ENCODE data around the gene WDR27.

Gene WDR27

DNA sequence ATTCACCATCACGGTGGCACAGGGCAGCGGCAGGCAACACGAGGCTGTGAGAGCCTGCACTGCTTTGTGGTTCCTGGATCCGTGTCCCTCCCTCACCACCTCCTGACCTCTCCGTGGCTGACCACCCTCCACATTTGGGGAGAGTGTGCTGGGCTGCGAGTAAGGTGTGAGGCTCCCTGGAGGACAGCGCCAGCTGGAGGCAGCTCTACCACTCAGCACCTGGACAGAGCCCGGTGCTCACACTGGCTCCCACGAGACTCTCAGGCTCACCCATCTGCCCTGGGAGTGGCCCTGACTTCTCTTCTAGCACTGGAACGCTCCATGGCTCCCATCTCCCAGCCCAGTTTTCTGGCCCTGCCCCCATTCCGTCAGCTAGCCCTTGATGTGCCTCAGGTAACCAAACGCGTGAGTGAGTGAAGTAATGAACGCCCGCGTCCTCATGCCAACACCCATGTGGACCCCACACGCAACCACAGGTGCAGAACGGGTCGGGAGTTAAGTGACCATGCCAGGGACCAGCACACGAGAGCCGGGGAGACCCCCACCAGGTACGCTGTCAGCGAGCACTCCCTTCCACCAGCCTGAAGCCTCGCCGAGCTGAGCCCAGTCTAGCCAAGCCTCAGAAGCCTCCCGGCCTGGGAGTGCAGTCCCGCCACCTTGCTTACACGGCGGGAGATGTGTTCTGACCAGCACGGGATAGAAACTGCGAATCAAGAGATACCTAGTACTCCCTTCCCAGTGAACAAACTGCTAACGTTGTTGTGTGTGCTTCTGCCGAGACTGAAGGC lies 137.2 kb downstream of the WDR27 start:
- Histone ChIP-seq H3K4me1 (ENCODE audit: control insufficient read depth, insufficient read depth, low read length) (no peaks in the 10 kb centered on the region), H3K27ac (ENCODE audit: low read depth, low read length) (no peak overlapping the region), H3K9me3 (ENCODE audit: control insufficient read depth, insufficient read depth, low read depth, low read length) (no peaks in the 10 kb centered on the region; the same call in 1 of the 2 replicates), H3K9ac (ENCODE audit: low read length) (no peak overlapping the region), H3K4me3 (ENCODE audit: low read depth, low read length) (no peak overlapping the region), H3K36me3 (ENCODE audit: control insufficient read depth, insufficient read depth, low read length) (peaks cover 11% of the 10 kb centered on the region), H3K27me3 (ENCODE audit: control insufficient read depth, insufficient read depth, low read length) (no peaks in the 10 kb centered on the region)

DNA sequence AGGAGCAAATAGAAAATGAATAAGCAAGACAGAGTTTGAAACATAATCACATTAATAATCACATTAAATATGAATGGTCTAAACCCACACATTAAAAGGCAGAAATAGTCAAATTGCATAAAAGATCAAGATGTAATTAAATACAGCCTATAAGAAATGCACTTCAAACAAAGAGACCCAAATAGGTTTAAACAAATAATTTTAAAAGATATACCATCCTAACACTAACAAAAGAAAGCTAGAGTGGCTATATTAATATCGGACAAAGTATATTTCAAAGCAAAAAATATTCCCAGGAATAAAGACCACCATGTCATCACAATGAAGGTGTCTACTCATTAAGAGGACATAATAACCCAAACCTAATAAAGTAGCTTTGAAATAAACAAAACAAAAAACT lies 140.2 kb downstream of the WDR27 start:
- Histone ChIP-seq H3K27me3 (ENCODE audit: control insufficient read depth, insufficient read depth, low read length) (no peaks in the 10 kb centered on the region), H3K9ac (ENCODE audit: low read length) (no peak overlapping the region), H3K27ac (ENCODE audit: low read depth, low read length) (no peak overlapping the region), H3K4me3 (ENCODE audit: low read depth, low read length) (no peak overlapping the region), H3K4me1 (ENCODE audit: control insufficient read depth, insufficient read depth, low read length) (peaks cover 5% of the 10 kb centered on the region; the same call in 1 of the 2 replicates), H3K9me3 (ENCODE audit: control insufficient read depth, insufficient read depth, low read depth, low read length) (no peaks in the 10 kb centered on the region; the same call in 1 of the 2 replicates), H3K36me3 (ENCODE audit: control insufficient read depth, insufficient read depth, low read length) (peaks cover 23% of the 10 kb centered on the region)

DNA sequence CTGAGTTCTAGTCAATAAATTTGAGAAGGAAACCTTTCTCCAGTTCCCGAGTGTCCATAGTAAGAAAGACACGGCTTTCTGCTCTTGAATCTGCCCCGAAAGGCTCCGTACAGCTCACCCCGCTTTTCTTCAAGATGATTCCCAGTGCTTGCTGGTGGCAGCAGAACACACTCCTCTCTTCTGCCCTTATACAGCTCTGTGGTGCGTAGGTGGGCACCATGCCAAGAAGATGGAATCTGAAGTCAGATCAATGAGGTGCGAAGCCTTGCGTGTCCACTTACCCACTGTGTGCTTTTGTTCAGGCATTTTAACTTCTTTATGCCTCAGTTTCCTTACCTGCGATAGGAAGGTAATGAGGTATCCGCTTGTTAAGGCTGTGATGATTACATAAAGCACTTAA lies 142.2 kb downstream of the WDR27 start:
- H3K27me3 ChIP-seq (ENCODE audit: control insufficient read depth, insufficient read depth, low read length), result no peaks in the 10 kb centered on the region
- no peak overlapping the region for H3K9ac ChIP-seq (ENCODE audit: low read length)
- peaks cover 5% of the 10 kb centered on the region; the same call in 1 of the 2 replicates for H3K4me1 ChIP-seq (ENCODE audit: control insufficient read depth, insufficient read depth, low read length)
- H3K4me3 ChIP-seq (ENCODE audit: low read depth, low read length), result no peak overlapping the region
- no peak overlapping the region for H3K27ac ChIP-seq (ENCODE audit: low read depth, low read length)
- H3K36me3 ChIP-seq (ENCODE audit: control insufficient read depth, insufficient read depth, low read length), result peaks cover 20% of the 10 kb centered on the region
- H3K9me3 ChIP-seq (ENCODE audit: control insufficient read depth, insufficient read depth, low read depth, low read length), result no peaks in the 10 kb centered on the region; the same call in 1 of the 2 replicates

DNA sequence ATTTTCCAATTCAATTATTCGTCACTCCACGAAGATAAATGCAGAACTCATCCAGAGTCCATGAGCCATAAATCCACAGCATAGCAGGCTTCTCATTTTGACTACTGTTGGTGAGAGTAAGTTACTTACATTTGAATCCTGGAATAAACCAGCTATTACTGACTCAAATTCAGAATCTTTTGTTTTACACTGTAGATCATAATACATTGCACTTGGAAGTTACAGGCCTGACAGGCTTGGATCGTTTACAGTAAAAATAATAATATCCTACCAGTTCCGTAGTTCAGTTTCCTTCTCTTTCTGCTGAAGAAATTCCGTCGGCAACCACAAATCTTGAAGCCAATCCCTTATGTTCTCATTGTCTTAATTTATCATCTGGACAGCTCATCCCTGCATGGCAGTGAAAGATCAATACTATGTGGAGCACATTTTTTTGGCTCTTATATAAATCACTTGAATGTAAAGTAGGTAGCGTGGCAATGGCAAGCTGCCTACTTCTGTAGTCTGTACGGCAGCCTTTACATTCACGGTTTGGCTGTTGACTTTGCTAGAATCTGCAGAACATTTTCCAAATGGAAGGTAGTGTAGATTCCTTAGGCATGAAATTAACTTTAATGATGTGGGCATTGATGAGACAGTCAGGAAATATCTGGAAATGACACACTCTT lies 142.9 kb downstream of the WDR27 start:
- no peak overlapping the region for H3K4me3 ChIP-seq (ENCODE audit: low read depth, low read length)
- H3K9ac ChIP-seq (ENCODE audit: low read length), result no peak overlapping the region
- peaks cover 5% of the 10 kb centered on the region; the same call in 1 of the 2 replicates for H3K4me1 ChIP-seq (ENCODE audit: control insufficient read depth, insufficient read depth, low read length)
- H3K27ac ChIP-seq (ENCODE audit: low read depth, low read length), result no peak overlapping the region
- H3K27me3 ChIP-seq (ENCODE audit: control insufficient read depth, insufficient read depth, low read length), result no peaks in the 10 kb centered on the region
- no peaks in the 10 kb centered on the region; the same call in 1 of the 2 replicates for H3K9me3 ChIP-seq (ENCODE audit: control insufficient read depth, insufficient read depth, low read depth, low read length)
- peaks cover 15% of the 10 kb centered on the region for H3K36me3 ChIP-seq (ENCODE audit: control insufficient read depth, insufficient read depth, low read length)

DNA sequence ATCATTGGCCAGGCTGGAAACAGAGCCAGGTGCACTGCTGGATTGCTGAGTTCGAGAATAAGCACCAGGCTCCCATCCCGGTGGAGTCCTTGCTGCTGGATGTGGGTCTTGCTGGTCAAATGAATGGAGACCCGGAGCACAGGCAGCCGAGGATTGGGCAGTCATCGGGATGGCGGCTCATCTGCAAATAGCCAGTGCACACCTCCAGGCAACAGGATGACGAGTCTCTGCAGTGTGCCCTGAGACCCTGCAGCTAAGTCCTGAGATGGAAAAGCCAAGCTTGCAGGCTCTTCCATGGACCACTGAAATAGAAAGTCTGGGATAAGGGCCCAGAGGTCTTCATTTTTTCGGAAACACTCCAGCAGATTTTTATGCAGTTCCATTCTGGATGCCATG lies 143.5 kb downstream of the WDR27 start:
- no peak overlapping the region for H3K4me3 ChIP-seq (ENCODE audit: low read depth, low read length)
- H3K27me3 ChIP-seq (ENCODE audit: control insufficient read depth, insufficient read depth, low read length), result no peaks in the 10 kb centered on the region
- no peak overlapping the region for H3K27ac ChIP-seq (ENCODE audit: low read depth, low read length)
- no peaks in the 10 kb centered on the region; the same call in 1 of the 2 replicates for H3K9me3 ChIP-seq (ENCODE audit: control insufficient read depth, insufficient read depth, low read depth, low read length)
- peaks cover 5% of the 10 kb centered on the region; the same call in 1 of the 2 replicates for H3K4me1 ChIP-seq (ENCODE audit: control insufficient read depth, insufficient read depth, low read length)
- H3K9ac ChIP-seq (ENCODE audit: low read length), result no peak overlapping the region
- H3K36me3 ChIP-seq (ENCODE audit: control insufficient read depth, insufficient read depth, low read length), result peaks cover 15% of the 10 kb centered on the region

DNA sequence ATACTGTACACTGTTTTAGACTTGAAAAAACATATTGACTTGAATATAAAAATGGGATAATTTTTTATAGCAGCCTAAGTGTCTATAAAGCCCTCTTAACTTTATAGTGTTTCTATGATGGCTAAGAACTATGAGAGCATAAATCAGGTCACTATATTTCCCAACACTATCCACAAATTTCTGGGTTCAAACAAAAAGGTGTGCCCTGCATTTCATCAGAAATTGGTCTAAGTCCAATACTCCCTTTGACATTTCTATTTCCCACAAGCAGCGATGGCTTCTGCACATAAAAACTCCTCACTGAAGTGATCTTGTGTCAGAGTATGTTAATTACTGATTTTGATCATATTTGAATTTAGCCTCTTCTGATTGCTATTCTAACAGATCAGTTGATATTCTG lies 143.9 kb downstream of the WDR27 start:
- no peaks in the 10 kb centered on the region; the same call in 1 of the 2 replicates for H3K9me3 ChIP-seq (ENCODE audit: control insufficient read depth, insufficient read depth, low read depth, low read length)
- H3K36me3 ChIP-seq (ENCODE audit: control insufficient read depth, insufficient read depth, low read length), result peaks cover 15% of the 10 kb centered on the region
- no peaks in the 10 kb centered on the region for H3K27me3 ChIP-seq (ENCODE audit: control insufficient read depth, insufficient read depth, low read length)
- H3K9ac ChIP-seq (ENCODE audit: low read length), result no peak overlapping the region
- H3K4me3 ChIP-seq (ENCODE audit: low read depth, low read length), result no peak overlapping the region
- no peak overlapping the region for H3K27ac ChIP-seq (ENCODE audit: low read depth, low read length)
- H3K4me1 ChIP-seq (ENCODE audit: control insufficient read depth, insufficient read depth, low read length), result peaks cover 5% of the 10 kb centered on the region; the same call in 1 of the 2 replicates

DNA sequence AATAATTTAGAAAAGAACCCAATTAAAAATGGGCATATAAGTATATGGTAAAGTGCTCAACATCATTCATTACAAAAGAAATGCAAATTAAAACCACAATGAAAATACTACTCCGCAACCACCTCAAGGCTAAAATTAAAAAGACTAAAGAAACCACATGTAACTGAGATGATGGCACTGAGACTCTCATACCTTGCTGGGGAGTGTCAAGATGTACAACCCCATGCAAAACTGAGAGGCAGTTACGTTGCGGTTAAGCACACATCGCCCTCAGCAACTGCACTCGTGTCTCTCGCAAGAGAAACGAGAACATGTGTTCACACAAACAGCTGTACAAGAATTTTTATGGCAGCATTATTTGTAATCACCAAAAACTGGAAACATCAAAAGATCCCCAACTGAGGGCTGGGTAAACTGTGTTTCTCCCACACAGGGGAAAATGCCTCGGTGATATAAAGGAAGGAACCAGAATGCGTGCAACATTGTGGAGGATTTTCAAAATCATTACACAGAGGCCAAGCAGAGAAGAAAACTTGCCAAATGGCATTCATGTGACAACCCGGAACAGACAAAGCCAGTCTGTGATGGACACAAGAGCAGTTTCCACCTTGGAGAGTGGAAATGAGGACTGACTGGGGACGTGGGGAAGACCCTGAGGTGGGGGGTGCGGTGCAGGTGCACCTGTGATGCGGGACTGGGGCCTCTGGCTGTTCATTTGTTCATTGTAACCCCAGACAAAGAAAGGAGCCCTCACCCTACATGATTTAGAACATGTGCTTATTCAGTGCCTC lies 144.9 kb downstream of the WDR27 start:
- Histone ChIP-seq H3K9me3 (ENCODE audit: control insufficient read depth, insufficient read depth, low read depth, low read length) (no peaks in the 10 kb centered on the region; the same call in 1 of the 2 replicates), H3K27me3 (ENCODE audit: control insufficient read depth, insufficient read depth, low read length) (no peaks in the 10 kb centered on the region), H3K36me3 (ENCODE audit: control insufficient read depth, insufficient read depth, low read length) (peaks cover 15% of the 10 kb centered on the region), H3K27ac (ENCODE audit: low read depth, low read length) (no peak overlapping the region), H3K4me3 (ENCODE audit: low read depth, low read length) (no peak overlapping the region), H3K4me1 (ENCODE audit: control insufficient read depth, insufficient read depth, low read length) (peaks cover 5% of the 10 kb centered on the region; the same call in 1 of the 2 replicates), H3K9ac (ENCODE audit: low read length) (no peak overlapping the region)

DNA sequence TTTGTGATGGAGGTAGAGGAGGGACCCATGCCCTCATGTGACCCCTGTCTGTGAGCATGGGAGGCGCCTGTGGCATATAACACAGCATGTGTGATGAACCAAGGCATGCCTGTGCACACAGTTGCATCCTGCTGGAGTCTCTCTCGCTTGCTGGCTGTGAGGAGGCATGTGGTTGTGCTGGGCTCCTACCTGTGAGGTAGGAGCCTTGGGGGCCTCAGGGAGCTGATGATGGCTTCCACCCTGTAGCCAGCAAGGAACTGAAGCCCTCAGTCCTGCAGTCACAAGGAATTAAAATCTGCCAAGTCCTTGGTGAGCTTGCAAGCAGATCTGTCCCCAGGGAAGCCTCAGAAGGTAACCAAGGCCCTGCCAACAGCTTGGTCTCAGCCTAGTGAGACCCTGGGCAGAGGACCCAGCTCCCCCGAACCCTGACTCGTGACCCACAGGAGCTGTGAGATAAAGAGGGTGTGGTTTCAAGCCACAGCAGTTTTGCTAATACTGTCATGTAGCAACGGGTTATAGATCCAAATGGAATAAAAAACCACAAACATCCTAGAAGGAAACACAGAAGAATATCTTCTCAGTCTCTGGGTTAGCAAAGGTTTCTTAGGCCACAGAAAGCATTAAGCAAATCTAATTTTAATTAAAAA lies 145.7 kb downstream of the WDR27 start:
- Histone ChIP-seq H3K9me3 (ENCODE audit: control insufficient read depth, insufficient read depth, low read depth, low read length) (no peaks in the 10 kb centered on the region), H3K4me3 (ENCODE audit: low read depth, low read length) (no peak overlapping the region), H3K9ac (ENCODE audit: low read length) (no peak overlapping the region), H3K27ac (ENCODE audit: low read depth, low read length) (no peak overlapping the region), H3K36me3 (ENCODE audit: control insufficient read depth, insufficient read depth, low read length) (peaks cover 15% of the 10 kb centered on the region), H3K4me1 (ENCODE audit: control insufficient read depth, insufficient read depth, low read length) (peaks cover 5% of the 10 kb centered on the region; the same call in 1 of the 2 replicates), H3K27me3 (ENCODE audit: control insufficient read depth, insufficient read depth, low read length) (no peaks in the 10 kb centered on the region)

DNA sequence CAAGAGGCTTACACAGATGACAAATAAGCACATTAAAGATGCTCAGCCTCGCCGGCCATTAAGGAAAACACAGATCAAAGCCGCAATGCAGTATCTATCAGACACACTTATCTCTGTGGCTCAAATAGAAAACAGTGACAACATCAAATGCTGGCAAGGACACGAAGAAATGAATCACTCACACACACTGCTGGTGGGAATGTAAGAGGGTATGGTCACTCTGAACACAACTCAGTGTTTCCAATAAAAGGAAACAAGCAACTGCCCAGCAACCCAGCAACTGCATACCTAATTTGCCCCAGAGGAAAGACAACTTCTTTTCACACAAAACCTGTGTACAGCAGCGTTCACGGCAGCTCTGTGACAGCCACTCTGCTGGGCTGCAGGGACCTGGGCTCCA lies 155.8 kb downstream of the WDR27 start:
- Histone ChIP-seq H3K36me3 (ENCODE audit: control insufficient read depth, insufficient read depth, low read length) (no peaks in the 10 kb centered on the region), H3K9me3 (ENCODE audit: control insufficient read depth, insufficient read depth, low read depth, low read length) (peaks cover 15% of the 10 kb centered on the region), H3K27ac (ENCODE audit: low read depth, low read length) (no peak overlapping the region), H3K27me3 (ENCODE audit: control insufficient read depth, insufficient read depth, low read length) (no peaks in the 10 kb centered on the region), H3K4me3 (ENCODE audit: low read depth, low read length) (no peak overlapping the region), H3K9ac (ENCODE audit: low read length) (no peak overlapping the region), H3K4me1 (ENCODE audit: control insufficient read depth, insufficient read depth, low read length) (no peaks in the 10 kb centered on the region)

DNA sequence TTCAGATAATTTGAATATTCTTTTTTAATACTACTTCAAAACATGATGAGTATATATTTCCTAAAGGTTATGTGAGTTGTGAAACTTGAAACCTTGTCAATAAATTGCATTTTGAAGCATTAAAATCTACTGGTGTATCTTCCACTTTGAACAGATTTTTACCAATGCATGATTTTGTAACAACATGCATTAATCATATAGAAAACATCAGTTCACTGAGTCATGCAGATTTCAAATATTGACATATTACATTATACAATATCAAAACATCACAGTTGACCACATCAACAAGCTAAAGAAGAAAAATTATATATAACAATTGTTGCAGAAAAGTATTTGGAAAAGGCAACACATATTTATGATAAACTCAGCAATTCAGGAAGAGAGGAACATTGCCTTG lies 158.1 kb downstream of the WDR27 start:
- H3K27ac ChIP-seq (ENCODE audit: low read depth, low read length), result no peak overlapping the region
- peaks cover 10% of the 10 kb centered on the region; the same call in 1 of the 2 replicates for H3K9me3 ChIP-seq (ENCODE audit: control insufficient read depth, insufficient read depth, low read depth, low read length)
- H3K36me3 ChIP-seq (ENCODE audit: control insufficient read depth, insufficient read depth, low read length), result no peaks in the 10 kb centered on the region
- no peaks in the 10 kb centered on the region for H3K27me3 ChIP-seq (ENCODE audit: control insufficient read depth, insufficient read depth, low read length)
- no peak overlapping the region for H3K9ac ChIP-seq (ENCODE audit: low read length)
- no peak overlapping the region for H3K4me3 ChIP-seq (ENCODE audit: low read depth, low read length)
- no peaks in the 10 kb centered on the region for H3K4me1 ChIP-seq (ENCODE audit: control insufficient read depth, insufficient read depth, low read length)
